Left lobe of liver (tissue), 2 donors: ENCODE results near the gene WDR87. TPM values are rescaled to one million over a fixed set of nuclear protein-coding genes. Genes with fewer than 3 reads are reported as not detected.
"Not testable (repeated sequence)": the region's sequence is repeated elsewhere in the genome, so short reads cannot be mapped to it uniquely, and the experiment has no call there.

Experiments used
- ATAC-seq: fragments of 200-7000 bp; cut with Tn5 transposase; one replicate; pipeline ENCODE4 v1.9.1; 2020; ENCODE audit warnings: mild to moderate bottlenecking, moderate library complexity
- DNase-seq: peaks from one replicate; pipeline ENCODE4 v3.0.0-alpha.2; 2020; ENCODE audit warnings: low spot score
- total RNA-seq: library from RNA; stranded (reverse); gene quantifications from one replicate; pipeline ENCODE4 v1.2.1, GENCODE V29; 2021
- donor health status: DM: no; HTN: no; CAD: no; lungs with moderate emphysema.
- donor health status: DM: no; HTN: yes; CAD: no.

WDR87 gene
- total RNA-seq, 1 donor from 2014 or later: not detected

GRCh38 chr19:37931881-37932655, 25.7 kb upstream of the WDR87 start:
- peak; percentile 86 for DNase-seq
- ATAC-seq: peak; percentile 78

GRCh38 chr19:37930416-37930815, 24.0 kb upstream of the WDR87 start:
- DNase-seq: no peak
- ATAC-seq: no peak

DNA sequence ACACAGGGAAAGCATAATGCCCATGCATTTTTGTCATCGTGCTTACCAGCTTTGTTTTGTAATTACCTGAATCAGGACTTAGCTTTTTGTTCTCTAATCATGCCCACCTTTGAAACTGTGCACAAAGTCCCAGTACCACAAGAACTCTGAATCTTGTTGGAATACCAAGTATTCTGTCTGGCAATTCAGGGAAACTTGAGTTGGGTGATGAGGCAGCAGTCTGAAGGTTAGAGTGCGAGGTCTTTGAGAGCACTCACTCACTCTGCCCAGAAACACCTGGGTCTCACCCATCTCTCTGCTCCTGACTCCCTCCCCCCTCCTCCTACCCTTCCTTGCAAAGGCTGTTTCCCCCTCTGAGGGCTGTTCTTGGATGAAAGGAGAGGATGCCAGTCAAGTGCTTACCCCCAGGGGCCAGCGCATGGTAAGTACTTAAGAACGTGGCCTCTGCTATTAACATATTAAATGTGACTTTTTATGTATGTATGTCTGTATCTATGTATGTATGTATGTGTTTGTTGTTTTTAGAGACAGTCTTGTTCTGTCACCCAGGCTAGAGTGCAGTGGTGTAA, 23.0 kb upstream of the WDR87 start:
- ATAC-seq (no peak), DNase-seq (no peak)

DNA sequence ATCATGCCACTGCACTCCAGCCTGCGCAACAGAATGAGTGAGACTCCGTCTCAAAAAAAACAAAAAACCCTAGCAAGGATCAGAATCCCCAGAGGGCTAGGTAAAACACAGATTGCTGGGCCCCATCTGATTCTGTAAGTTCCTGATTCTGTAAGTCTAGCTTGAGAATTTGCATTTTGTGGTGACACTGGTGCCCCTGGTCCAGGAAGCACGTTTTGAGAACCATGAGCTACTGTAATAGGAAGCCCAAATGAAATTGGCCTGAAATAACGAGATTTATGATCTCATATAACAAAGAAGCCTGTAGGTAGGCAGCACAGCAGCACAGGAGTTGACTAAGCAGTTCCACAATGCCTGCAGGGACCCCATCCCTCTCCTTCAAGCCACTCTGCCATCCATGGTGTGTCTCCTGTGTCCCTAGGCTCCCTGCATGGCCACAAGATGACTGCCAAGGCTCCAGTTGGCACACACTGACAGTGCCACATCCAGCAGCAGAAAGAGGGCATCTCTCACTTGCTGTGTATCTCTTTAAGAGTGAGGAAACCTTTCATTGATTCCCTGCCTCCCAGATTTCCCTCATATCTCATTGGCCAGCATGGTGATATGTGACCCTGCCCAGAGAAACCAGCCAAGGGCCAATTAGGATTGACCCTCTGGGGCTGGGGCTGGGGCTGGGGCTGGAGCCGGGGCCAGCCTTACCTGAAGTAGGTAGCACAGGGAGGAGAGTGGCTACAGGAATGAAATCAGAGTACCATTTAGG, 22.3 kb upstream of the WDR87 start:
- ATAC-seq (peak; percentile 67), DNase-seq (peak; percentile 62)

GRCh38 chr19:37926711-37927110, 20.3 kb upstream of the WDR87 start:
- no peak for ATAC-seq
- no peak for DNase-seq

- DNase-seq (no peak), ATAC-seq (no peak)
These were observed 19.9 kb upstream of the WDR87 start for GRCh38 chr19:37926255-37926654.

DNA sequence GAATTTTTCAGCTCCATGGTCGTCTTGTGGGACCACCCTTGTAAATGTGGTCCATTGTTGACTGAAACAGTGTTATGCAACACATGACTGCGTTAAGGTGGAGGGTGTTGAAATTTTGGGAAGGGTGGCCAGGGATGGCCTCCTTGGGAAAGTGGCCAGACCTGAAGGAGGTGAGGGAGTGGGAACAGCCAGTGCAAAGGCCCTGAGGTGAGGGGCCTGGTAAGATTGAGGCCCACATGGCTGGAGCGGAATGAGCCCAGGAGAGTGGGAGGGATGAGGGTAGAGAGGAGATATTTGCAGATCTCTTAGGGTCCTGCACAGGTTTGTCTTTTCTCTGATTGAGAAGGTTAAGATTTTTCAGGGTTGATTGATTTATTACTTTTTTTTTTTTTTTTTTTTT, 18.8 kb upstream of the WDR87 start:
- no peak for ATAC-seq
- DNase-seq: no peak

GRCh38 chr19:37924573-37924972, 18.2 kb upstream of the WDR87 start:
- not testable (repeated sequence) for ATAC-seq, DNase-seq

DNA sequence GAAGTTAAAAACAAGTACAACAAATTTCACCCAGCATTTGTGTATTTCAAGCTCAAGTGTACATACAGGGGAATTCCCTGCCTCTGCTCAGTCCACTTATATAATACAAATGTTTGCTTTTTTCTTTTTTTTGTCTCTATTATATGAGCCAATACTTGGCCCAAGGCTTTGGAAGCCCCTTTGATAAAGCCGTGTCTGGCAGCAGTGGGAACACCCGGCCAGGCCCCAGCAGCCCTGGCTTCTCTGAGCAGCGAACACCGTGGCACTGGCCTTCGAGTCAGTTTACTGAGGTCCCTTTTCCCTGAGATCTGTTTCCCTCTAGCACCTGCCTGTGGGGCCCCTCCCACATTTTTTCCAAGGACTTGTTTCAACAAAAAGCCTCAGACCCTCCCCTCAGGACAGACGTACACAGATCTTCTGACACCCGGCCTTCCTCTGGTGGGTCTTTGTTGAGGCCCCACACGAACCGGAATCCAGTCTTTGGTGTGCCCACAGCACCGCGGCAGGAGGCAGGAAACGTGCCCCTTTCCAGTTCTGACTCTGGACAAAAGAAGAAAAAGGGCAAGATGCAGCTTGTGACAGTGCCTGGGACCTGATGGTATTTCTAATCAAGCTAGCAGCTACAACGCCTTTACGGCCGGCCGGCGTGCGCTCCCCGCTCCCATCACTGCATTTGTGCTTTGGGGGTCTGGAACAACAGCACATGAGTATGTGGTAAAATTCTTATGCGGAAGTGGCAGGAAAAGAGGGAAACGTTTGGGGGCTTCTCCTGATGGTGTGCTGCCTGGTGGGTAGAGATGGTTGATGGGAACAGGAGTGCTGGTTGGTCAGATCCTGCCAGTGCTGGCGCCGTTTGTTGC, 14.4 kb upstream of the WDR87 start:
- no peak for ATAC-seq

DNA sequence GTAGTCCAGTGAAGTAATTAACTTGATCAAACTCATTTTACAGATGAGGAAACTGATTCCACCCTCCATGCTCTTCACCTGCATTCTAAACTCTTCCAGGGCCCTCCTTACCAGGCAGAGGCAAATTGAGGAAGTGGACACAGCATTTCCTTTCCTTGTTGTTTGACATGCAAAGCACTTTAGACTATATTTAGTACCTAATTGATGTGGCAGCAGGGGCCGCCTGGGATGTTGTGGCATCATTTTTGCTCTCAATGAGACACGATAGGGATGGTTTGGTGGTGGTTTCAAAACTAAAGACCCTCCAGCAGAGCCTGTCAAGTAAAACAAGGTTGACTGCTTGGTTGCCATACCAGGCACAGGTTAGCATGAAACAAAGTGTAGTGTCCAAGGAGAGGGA, 8.5 kb upstream of the WDR87 start:
- DNase-seq: no peak
- ATAC-seq: no peak

More for the DNA sequence above, 14.4 kb upstream of the WDR87 start:
- no peak for DNase-seq

DNA sequence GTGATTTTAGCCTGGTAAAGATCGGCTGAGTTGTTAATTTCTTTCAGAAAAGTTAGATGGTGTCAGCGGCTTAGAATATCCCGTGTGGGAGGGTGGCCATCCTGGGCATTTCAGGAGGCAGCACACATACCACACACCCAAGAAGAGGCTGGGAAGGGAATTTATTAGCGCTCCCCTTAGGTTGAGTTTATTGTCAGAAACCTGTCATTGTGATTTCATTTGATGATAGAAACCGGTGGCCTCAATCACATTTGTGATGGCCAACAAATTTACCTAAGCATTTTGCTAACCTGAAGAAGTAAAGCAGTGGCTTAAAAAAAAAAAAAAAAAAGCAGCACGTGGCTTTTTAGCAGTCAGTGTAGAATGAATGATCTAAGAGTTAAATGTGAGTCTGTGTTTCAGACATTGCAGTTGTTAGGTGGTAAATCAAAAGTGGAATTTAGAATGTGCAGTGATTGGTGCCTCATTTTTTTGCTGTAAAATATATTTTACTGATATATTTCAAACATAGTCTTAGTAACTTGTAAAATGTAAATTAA, 3.3 kb upstream of the WDR87 start:
- DNase-seq: no peak
- no peak for ATAC-seq

GRCh38 chr19:37907735-37908455, 1.5 kb upstream of the WDR87 start:
- DNase-seq (no peak), ATAC-seq (no peak)

- DNase-seq (peak; percentile 97), ATAC-seq (peak; percentile 96)
These were observed 708 bp upstream of the WDR87 start, which contains the start of gene SIPA1L3 for GRCh38 chr19:37906869-37907734. SIPA1L3 (plus strand) TSS chr19:37907208; CDS start chr19:38081566, 174,358 bp downstream.

GRCh38 chr19:37903096-37903495, 3.3 kb downstream of the WDR87 start:
- DNase-seq (no peak), ATAC-seq (no peak)

DNA sequence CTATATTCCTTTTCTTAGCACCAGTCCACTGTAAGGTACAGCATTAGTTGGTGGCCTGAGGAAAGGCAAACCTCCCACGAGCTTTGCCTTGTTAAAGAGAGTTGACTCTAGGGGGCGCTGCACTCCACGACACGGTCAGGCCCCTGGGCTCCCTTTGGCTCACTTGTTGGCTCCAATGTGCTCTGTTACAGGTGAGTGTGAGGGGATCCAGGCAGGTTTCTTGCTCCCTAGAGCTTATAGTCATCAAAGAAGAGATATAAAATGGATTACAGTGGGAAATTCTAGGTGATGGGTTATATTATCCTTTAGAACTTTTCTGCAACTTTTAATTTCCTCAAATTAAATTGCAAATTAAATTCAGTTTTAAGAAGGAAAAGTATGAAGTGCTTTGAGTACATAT, 3.7 kb downstream of the WDR87 start:
- ATAC-seq: peak; percentile 66
- DNase-seq: peak; percentile 78

DNA sequence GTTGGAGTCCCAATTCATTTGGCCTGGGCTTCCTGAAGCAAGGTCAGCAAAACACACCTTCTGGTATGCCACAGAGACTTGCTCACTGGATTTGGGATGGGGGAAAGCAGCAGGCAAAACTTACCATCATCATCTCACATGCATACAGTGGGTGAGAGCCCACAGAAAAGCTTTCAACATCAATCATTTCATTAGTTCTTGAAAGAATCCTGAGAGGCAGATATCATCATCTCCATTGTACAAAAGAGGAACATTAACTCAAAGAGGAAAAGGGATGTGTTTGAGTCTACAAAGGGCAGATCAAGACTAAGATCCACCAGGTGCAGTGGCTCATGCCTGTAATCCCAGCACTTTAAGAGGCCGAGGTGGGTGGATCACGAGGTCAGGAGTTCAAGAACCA, 6.4 kb downstream of the WDR87 start:
- ATAC-seq: no peak
- no peak for DNase-seq

DNA sequence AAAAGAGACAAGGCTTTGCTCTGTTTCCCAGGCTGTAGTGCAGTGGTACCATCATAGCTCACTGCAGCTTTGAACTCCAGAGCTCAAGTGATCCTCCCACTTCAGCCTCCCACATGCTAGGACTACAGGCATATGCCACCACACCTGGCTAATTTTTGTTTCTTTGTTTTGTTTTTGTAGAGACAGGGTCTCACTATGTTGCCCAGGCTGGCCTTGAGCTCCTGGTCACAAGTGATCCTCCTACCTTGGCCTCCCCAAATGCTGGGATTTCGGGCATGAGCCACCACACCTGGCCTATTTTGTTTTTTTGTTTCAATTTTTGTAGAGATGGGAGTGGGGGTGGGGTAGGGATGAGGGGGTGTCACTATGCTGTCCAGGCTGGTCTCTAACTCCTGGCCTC, 6.9 kb downstream of the WDR87 start:
- no peak for ATAC-seq
- DNase-seq: no peak

- no peak for DNase-seq
- no peak for ATAC-seq
These were observed 10.2 kb downstream of the WDR87 start for GRCh38 chr19:37896180-37896579.
